ENCODE results near the gene SUMO4. TPM values are rescaled to one million over a fixed set of nuclear protein-coding genes. Genes with fewer than 3 reads are reported as not detected.

Gene SUMO4
- total and polyA plus RNA-seq, 2 donors: 0.25 to 1.2 TPM

Other genes with a start within 250 kb of the SUMO4 start
- 30.8 TPM for gene TAB2, start 82.5 kb upstream of the SUMO4 start, total RNA-seq
- gene TAB2, start 82.5 kb upstream of the SUMO4 start, polyA plus RNA-seq: 34.3 TPM
- 2.3 TPM for gene ZC3H12D, start 84.8 kb downstream of the SUMO4 start, total RNA-seq
- gene ZC3H12D, start 84.8 kb downstream of the SUMO4 start, polyA plus RNA-seq: 5.8 TPM
- gene PPIL4, start 145.8 kb downstream of the SUMO4 start, total RNA-seq: 37.4 TPM
- gene PPIL4, start 145.8 kb downstream of the SUMO4 start, polyA plus RNA-seq: 39.2 TPM
- 17.8 TPM for gene GINM1, start 166.1 kb downstream of the SUMO4 start, total RNA-seq
- 45.0 TPM for gene GINM1, start 166.1 kb downstream of the SUMO4 start, polyA plus RNA-seq
- gene KATNA1, start 248.5 kb downstream of the SUMO4 start, total RNA-seq: 24.0 TPM
- 23.3 TPM for gene KATNA1, start 248.5 kb downstream of the SUMO4 start, polyA plus RNA-seq